ENCODE results near the gene UXT. TPM values are rescaled to one million over a fixed set of nuclear protein-coding genes. Genes with fewer than 3 reads are reported as not detected.
A peak's percentile ranks its signal among the peaks of the same experiment; 100 is the strongest.

The UXT gene
- total and polyA plus RNA-seq, 9 of the 15 experiments (the other 6 are each of a cell fraction or from before 2014, with no cell fraction given) = 141 to 300 (median 204) TPM

DNA sequence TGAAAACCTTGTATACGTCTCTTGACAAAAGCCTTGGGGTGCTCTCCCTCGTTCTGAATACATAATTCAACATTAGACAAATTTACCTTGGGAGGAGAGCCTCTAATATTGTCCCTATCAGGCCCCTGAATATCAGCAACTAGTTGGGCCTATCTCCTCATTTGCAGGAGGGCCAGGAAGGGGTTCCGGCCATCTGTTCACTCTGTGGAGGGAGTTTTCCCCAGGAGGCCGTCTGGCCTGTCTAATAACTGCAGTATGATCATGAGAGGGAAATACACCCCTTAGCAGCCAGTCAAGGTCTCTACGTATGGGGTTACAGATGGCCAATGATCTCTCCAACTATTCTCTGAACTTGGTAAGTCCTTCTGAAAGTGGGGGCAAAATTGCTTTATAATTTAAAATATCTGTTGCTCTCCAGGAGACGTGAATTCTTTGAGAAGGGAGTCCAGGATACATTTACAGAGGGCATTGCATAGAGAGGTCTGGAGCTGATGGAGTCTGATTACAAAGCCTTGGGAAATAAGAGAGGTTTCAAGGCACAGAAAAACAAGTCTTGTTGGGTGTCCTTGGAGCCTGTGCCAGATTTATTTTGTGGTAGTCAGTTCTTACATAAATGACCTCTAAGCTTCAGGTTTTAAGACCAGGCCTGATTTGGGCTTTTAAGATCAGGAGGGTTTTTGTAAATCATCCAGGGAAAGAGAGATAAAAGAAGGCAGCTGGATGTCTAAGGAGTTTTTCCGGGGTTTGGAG lies 48.2 kb upstream of the UXT start (continued):
- no peak for TF ChIP-seq E2F8 (IDR thresholded peaks at IDR 0.05; ENCODE audit: low read depth, partially characterized antibody)
- TF ChIP-seq DDX20 (tag; IDR thresholded peaks at IDR 0.05; ENCODE audit: low read depth) = no peak
- 0 out of 2 replicates have a peak, but pooled peaks have one; percentile 35 for TF ChIP-seq POLR2AphosphoS5 (IDR thresholded peaks at IDR 0.05; ENCODE audit: control insufficient read depth, insufficient read depth, low read depth, low read length)

GRCh38 chrX:47706575-47706974 lies 47.6 kb upstream of the UXT start:
- POLR2A ChIA-PET = interaction anchor here (2.2 kb wide), 1 partner anchor 12 kb away, joined by 7 read pairs; no protein-coding TSS in a partner anchor
- WGBS (ENCODE audit: insufficient coverage, low coverage, missing lambda C conversion rate) = 25% methylated on average over 2 of the region's 3 CpGs
- no peaks in the 10 kb centered on the region for H3K9me1 ChIP-seq (ENCODE audit: control insufficient read depth, insufficient read depth, low read length)
- H3K79me2 ChIP-seq (ENCODE audit: control insufficient read depth, insufficient read depth, low read length) = no peaks in the 10 kb centered on the region
- H3K9me3 ChIP-seq (replicated peaks; ENCODE audit: control insufficient read depth, insufficient read depth, low read depth, low read length) = no peaks in the 10 kb centered on the region
- DNase-seq (ENCODE audit: extremely low read depth in 1 of 4, low spot score in 3 of 4) (no peak), ATAC-seq (no peak), FAIRE-seq (no peak)
- BruUV-seq (replicated peaks) = no TSS peak
- peak overlapping the region; percentile 42; the same call in 1 of the 2 replicates for H2AFZ ChIP-seq (ENCODE audit: low read depth, low read length)
- in situ Hi-C loops (cut with MboI) = no loop called here
- H3K36me3 ChIP-seq (ENCODE audit: control insufficient read depth, insufficient read depth, low read length) = no peaks in the 10 kb centered on the region
- no peaks in the 10 kb centered on the region for H3K27me3 ChIP-seq (ENCODE audit: control insufficient read depth in 2 of 2, insufficient read depth in 2 of 2, low read length in 2 of 2)
- peaks cover 3 to 34% of the 10 kb centered on the region in 2 experiments for H3K4me1 ChIP-seq (replicated peaks in 1 of 2; ENCODE audit: control insufficient read depth in 2 of 2, insufficient read depth in 2 of 2, low read length in 2 of 2)
- intact Hi-C loops (cut with micrococcal nuclease) = no loop called here
- no peaks in the 10 kb centered on the region for H4K20me1 ChIP-seq (replicated peaks; ENCODE audit: control insufficient read depth, insufficient read depth, low read length)
- H3K27ac ChIP-seq (ENCODE audit: extremely low read depth, low read depth, low read length) = no peak overlapping the region
- H3K4me3 ChIP-seq = no peak overlapping the region
- no peak overlapping the region; the same call in 1 of the 2 replicates for H3K4me2 ChIP-seq (ENCODE audit: insufficient read depth, low read length)
- no peak overlapping the region for H3K9ac ChIP-seq (ENCODE audit: insufficient read depth in 1 of 2, low read depth in 2 of 2, low read length in 2 of 2)
- no peak for TF ChIP-seq NCOA2 (IDR thresholded peaks at IDR 0.05; ENCODE audit: partially characterized antibody in 2 of 2)
- TF ChIP-seq MAFG (tag; conservative IDR thresholded peaks at IDR 0.05) = 0 out of 2 replicates have a peak, but pooled peaks have one; percentile 30
- TF ChIP-seq CCAR2 (IDR thresholded peaks at IDR 0.05; ENCODE audit: low read depth, low read length) = no peak
- TF ChIP-seq, protein P1, sequence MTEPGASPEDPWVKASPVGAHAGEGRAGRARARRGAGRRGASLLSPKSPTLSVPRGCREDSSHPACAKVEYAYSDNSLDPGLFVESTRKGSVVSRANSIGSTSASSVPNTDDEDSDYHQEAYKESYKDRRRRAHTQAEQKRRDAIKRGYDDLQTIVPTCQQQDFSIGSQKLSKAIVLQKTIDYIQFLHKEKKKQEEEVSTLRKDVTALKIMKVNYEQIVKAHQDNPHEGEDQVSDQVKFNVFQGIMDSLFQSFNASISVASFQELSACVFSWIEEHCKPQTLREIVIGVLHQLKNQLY (CRISPR knock-in tag; conservative IDR thresholded peaks at IDR 0.05) = no peak
- TF ChIP-seq C11orf30 (IDR thresholded peaks at IDR 0.05; ENCODE audit: low read depth) = peak; percentile 57
- TF ChIP-seq, protein P2, sequence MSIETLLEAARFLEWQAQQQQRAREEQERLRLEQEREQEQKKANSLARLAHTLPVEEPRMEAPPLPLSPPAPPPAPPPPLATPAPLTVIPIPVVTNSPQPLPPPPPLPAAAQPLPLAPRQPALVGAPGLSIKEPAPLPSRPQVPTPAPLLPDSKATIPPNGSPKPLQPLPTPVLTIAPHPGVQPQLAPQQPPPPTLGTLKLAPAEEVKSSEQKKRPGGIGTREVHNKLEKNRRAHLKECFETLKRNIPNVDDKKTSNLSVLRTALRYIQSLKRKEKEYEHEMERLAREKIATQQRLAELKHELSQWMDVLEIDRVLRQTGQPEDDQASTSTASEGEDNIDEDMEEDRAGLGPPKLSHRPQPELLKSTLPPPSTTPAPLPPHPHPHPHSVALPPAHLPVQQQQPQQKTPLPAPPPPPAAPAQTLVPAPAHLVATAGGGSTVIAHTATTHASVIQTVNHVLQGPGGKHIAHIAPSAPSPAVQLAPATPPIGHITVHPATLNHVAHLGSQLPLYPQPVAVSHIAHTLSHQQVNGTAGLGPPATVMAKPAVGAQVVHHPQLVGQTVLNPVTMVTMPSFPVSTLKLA (conservative IDR thresholded peaks at IDR 0.05) = 0 out of 4 replicates have a peak, but pooled peaks of 1 of the 2 experiments have one; percentile 15
- TF ChIP-seq FOSL1 (tag; conservative IDR thresholded peaks at IDR 0.05) = peak; percentile 65
- no peak for TF ChIP-seq ZNF263 (CRISPR knock-in tag; IDR thresholded peaks at IDR 0.05; ENCODE audit: borderline replicate concordance)
- peak; percentile 69 for TF ChIP-seq ZNF316 (IDR thresholded peaks at IDR 0.05)
- CTCF ChIA-PET (ENCODE audit: low intra/inter-chr PET ratio) = no interaction called here
